HepG2 (cell line): ENCODE measurements around the gene SRCIN1. TPM values are rescaled to one million over a fixed set of nuclear protein-coding genes. Genes with fewer than 3 reads are reported as not detected.

ENCODE experiments used
- ATRX ChIP-seq: sonication (generic); formaldehyde crosslinking; IDR thresholded peaks from 2 replicates; pipeline ENCODE4 v1.4.0; 2020; ENCODE audit warnings: missing genetic modification reagents, borderline replicate concordance
- CENPBD1 ChIP-seq: sonication (generic); formaldehyde crosslinking; IDR thresholded peaks from 2 replicates; pipeline ENCODE4 v1.8.0; 2022; ENCODE audit warnings: missing genetic modification reagents, low read depth, mild to moderate bottlenecking, borderline replicate concordance
- CHD4 ChIP-seq: fragments of 200-600 bp; sonication (generic); IDR thresholded peaks from 2 replicates; pipeline ENCODE4 v1.7.0; 2017; ENCODE audit warnings: mild to moderate bottlenecking, low read length, borderline replicate concordance
- HNRNPLL ChIP-seq: fragments of 200-400 bp; formaldehyde crosslinking; IDR thresholded peaks from 2 replicates; pipeline ENCODE4 v1.6.1; 2017; ENCODE audit warnings: mild to moderate bottlenecking, low read depth, low read length; ENCODE audit not compliant: poor library complexity, severe bottlenecking
- REXO4 ChIP-seq: sonication (generic); formaldehyde crosslinking; IDR thresholded peaks from 2 replicates; pipeline ENCODE4 v1.8.0; 2022; ENCODE audit warnings: missing genetic modification reagents, mild to moderate bottlenecking, borderline replicate concordance
- ZBTB26 ChIP-seq: IDR thresholded peaks from 2 replicates; pipeline ENCODE4 v1.6.1; 2016; ENCODE audit warnings: missing compliant biosample characterization, missing genetic modification reagents, borderline replicate concordance
- ZBTB39 ChIP-seq: sonication (generic); formaldehyde crosslinking; IDR thresholded peaks from 2 replicates; pipeline ENCODE4 v1.5.0; 2020; ENCODE audit warnings: missing genetic modification reagents
- ZKSCAN5 ChIP-seq: sonication (generic); formaldehyde crosslinking; IDR thresholded peaks from 2 replicates; pipeline ENCODE4 v1.5.1; 2020; ENCODE audit warnings: mild to moderate bottlenecking, missing genetic modification reagents
- ZNF138 ChIP-seq: sonication (generic); formaldehyde crosslinking; IDR thresholded peaks from 2 replicates; pipeline ENCODE4 v1.5.0; 2020; ENCODE audit warnings: mild to moderate bottlenecking, low read depth, missing genetic modification reagents
- ZNF441 ChIP-seq: sonication (generic); formaldehyde crosslinking; IDR thresholded peaks from 2 replicates; pipeline ENCODE4 v1.7.0; 2021; ENCODE audit warnings: missing genetic modification reagents, borderline replicate concordance
- ZNF749 ChIP-seq: sonication (generic); formaldehyde crosslinking; IDR thresholded peaks from 2 replicates; pipeline ENCODE4 v1.8.0; 2022; ENCODE audit warnings: mild to moderate bottlenecking, missing genetic modification reagents, moderate library complexity, borderline replicate concordance
- polyA plus RNA-seq, 8 experiments: library from polyadenylated mRNA; depleted of rRNA in 3 of 8; stranded (reverse) in 7 of 8; unstranded in 1 of 8; fragments of >200 nt; fragmentation: Illumina TruSeq in 4 of 8; extraction: Trizol in 4 of 8; gene quantifications; 2 replicates each; pipeline versions ENCODE4 v1.2.1 to v1.2.3, GENCODE V29; 2011 to 2016; ENCODE audit warnings: low read depth in 4 of 8, missing spikeins in 1 of 8, mixed read lengths in 1 of 8; ENCODE audit not compliant: insufficient read depth in 1 of 8
- total RNA-seq, 5 experiments: library from RNA; depleted of rRNA; stranded (reverse); fragments of >200 nt; fragmentation: Illumina TruSeq; extraction: Trizol; gene quantifications; 2 replicates each; pipeline ENCODE4 v1.2.3, GENCODE V29; 2016; ENCODE audit warnings: low read depth in 1 of 5
- TF ChIP-seq, protein P1 (sequence below): sonication (generic); formaldehyde crosslinking; IDR thresholded peaks from 2 replicates; pipeline ENCODE4 v1.4.0; 2020; ENCODE audit warnings: mild to moderate bottlenecking, missing genetic modification reagents
- TF ChIP-seq, protein P2 (sequence below), 2 experiments: IDR thresholded peaks; 2 replicates each; pipeline ENCODE4 v1.6.1; 2011 to 2012; ENCODE audit warnings: low read length in 2 of 2, borderline replicate concordance in 1 of 2, low read depth in 1 of 2, mild to moderate bottlenecking in 1 of 2, moderate library complexity in 1 of 2
- TF ChIP-seq, protein P3 (sequence below): sonication (generic); formaldehyde crosslinking; IDR thresholded peaks from 2 replicates; pipeline ENCODE4 v1.4.0; 2020; ENCODE audit warnings: missing genetic modification reagents

The SRCIN1 gene
- total and polyA plus RNA-seq, 2 of the 13 experiments (the other 11 are each of a cell fraction or from before 2014, with no cell fraction given): 1.2 to 9.6 TPM

GRCh38 chr17:38613981-38614779, 8.4 kb upstream of the SRCIN1 start (continued):
- TF ChIP-seq ZBTB26 (CRISPR knock-in tag): peak; percentile 23; the same call in 1 of the 2 replicates
- TF ChIP-seq ZNF441 (CRISPR knock-in tag): peak; percentile 89
- TF ChIP-seq, protein P1, sequence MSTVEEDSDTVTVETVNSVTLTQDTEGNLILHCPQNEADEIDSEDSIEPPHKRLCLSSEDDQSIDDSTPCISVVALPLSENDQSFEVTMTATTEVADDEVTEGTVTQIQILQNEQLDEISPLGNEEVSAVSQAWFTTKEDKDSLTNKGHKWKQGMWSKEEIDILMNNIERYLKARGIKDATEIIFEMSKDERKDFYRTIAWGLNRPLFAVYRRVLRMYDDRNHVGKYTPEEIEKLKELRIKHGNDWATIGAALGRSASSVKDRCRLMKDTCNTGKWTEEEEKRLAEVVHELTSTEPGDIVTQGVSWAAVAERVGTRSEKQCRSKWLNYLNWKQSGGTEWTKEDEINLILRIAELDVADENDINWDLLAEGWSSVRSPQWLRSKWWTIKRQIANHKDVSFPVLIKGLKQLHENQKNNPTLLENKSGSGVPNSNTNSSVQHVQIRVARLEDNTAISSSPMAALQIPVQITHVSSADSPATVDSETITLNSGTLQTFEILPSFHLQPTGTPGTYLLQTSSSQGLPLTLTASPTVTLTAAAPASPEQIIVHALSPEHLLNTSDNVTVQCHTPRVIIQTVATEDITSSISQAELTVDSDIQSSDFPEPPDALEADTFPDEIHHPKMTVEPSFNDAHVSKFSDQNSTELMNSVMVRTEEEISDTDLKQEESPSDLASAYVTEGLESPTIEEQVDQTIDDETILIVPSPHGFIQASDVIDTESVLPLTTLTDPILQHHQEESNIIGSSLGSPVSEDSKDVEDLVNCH (CRISPR knock-in tag): no peak
- 0 out of 2 replicates have a peak, but pooled peaks have one; percentile 68 for TF ChIP-seq CENPBD1
- TF ChIP-seq ZBTB39 (CRISPR knock-in tag): no peak
- peak; percentile 56; the same call in 1 of the 2 replicates for TF ChIP-seq ZNF749
- TF ChIP-seq HNRNPLL: no peak
- TF ChIP-seq, protein P2, sequence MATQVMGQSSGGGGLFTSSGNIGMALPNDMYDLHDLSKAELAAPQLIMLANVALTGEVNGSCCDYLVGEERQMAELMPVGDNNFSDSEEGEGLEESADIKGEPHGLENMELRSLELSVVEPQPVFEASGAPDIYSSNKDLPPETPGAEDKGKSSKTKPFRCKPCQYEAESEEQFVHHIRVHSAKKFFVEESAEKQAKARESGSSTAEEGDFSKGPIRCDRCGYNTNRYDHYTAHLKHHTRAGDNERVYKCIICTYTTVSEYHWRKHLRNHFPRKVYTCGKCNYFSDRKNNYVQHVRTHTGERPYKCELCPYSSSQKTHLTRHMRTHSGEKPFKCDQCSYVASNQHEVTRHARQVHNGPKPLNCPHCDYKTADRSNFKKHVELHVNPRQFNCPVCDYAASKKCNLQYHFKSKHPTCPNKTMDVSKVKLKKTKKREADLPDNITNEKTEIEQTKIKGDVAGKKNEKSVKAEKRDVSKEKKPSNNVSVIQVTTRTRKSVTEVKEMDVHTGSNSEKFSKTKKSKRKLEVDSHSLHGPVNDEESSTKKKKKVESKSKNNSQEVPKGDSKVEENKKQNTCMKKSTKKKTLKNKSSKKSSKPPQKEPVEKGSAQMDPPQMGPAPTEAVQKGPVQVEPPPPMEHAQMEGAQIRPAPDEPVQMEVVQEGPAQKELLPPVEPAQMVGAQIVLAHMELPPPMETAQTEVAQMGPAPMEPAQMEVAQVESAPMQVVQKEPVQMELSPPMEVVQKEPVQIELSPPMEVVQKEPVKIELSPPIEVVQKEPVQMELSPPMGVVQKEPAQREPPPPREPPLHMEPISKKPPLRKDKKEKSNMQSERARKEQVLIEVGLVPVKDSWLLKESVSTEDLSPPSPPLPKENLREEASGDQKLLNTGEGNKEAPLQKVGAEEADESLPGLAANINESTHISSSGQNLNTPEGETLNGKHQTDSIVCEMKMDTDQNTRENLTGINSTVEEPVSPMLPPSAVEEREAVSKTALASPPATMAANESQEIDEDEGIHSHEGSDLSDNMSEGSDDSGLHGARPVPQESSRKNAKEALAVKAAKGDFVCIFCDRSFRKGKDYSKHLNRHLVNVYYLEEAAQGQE (IDR thresholded peaks at IDR 0.05; ENCODE audit: borderline replicate concordance in 1 of 2, low read depth in 1 of 2, low read length in 2 of 2): peak in 1 of 2 experiments; percentile 79; a peak in 2 of 4 replicates
- TF ChIP-seq, protein P3, sequence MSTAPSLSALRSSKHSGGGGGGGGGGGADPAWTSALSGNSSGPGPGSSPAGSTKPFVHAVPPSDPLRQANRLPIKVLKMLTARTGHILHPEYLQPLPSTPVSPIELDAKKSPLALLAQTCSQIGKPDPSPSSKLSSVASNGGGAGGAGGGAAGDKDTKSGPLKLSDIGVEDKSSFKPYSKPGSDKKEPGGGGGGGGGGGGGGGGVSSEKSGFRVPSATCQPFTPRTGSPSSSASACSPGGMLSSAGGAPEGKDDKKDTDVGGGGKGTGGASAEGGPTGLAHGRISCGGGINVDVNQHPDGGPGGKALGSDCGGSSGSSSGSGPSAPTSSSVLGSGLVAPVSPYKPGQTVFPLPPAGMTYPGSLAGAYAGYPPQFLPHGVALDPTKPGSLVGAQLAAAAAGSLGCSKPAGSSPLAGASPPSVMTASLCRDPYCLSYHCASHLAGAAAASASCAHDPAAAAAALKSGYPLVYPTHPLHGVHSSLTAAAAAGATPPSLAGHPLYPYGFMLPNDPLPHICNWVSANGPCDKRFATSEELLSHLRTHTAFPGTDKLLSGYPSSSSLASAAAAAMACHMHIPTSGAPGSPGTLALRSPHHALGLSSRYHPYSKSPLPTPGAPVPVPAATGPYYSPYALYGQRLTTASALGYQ (CRISPR knock-in tag): peak; percentile 97
- TF ChIP-seq CHD4: no peak; the same call in 1 of the 2 replicates
- no peak for TF ChIP-seq ATRX
- no peak for TF ChIP-seq ZKSCAN5
- TF ChIP-seq REXO4: no peak
- TF ChIP-seq ZNF138 (CRISPR knock-in tag): no peak; the same call in 1 of the 2 replicates
